ENCODE measurements around the gene ATP5PB.

ATP5PB gene

GRCh38 chr1:111475701-111476100, 26.4 kb downstream of the ATP5PB start:
- DNase-seq (ENCODE audit: extremely low spot score): no peak
- POLR2A ChIA-PET: no interaction called here
- TF ChIP-seq, protein P1, sequence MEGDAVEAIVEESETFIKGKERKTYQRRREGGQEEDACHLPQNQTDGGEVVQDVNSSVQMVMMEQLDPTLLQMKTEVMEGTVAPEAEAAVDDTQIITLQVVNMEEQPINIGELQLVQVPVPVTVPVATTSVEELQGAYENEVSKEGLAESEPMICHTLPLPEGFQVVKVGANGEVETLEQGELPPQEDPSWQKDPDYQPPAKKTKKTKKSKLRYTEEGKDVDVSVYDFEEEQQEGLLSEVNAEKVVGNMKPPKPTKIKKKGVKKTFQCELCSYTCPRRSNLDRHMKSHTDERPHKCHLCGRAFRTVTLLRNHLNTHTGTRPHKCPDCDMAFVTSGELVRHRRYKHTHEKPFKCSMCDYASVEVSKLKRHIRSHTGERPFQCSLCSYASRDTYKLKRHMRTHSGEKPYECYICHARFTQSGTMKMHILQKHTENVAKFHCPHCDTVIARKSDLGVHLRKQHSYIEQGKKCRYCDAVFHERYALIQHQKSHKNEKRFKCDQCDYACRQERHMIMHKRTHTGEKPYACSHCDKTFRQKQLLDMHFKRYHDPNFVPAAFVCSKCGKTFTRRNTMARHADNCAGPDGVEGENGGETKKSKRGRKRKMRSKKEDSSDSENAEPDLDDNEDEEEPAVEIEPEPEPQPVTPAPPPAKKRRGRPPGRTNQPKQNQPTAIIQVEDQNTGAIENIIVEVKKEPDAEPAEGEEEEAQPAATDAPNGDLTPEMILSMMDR (IDR thresholded peaks at IDR 0.05; ENCODE audit: control extremely low read depth, extremely low read depth, low read depth, missing control alignments): no peak
- CTCF ChIA-PET: interaction anchor here (0.7 to 9.7 kb wide), 8 partner anchors 10 to 294 kb away, joined by 3 to 75 read pairs (median 6); no protein-coding TSS in a partner anchor

- ChIA-PET POLR2A (no interaction called here), CTCF (interaction anchor here (0.7 to 9.7 kb wide), 11 partner anchors 9 to 293 kb away, joined by 3 to 75 read pairs (median 5); no protein-coding TSS in a partner anchor)
- TF ChIP-seq, protein P1 (IDR thresholded peaks at IDR 0.05; ENCODE audit: control extremely low read depth, extremely low read depth, low read depth, missing control alignments): no peak
- DNase-seq (ENCODE audit: extremely low spot score): no peak
Measured at GRCh38 chr1:111476214-111476613, 26.9 kb downstream of the ATP5PB start.

DNA sequence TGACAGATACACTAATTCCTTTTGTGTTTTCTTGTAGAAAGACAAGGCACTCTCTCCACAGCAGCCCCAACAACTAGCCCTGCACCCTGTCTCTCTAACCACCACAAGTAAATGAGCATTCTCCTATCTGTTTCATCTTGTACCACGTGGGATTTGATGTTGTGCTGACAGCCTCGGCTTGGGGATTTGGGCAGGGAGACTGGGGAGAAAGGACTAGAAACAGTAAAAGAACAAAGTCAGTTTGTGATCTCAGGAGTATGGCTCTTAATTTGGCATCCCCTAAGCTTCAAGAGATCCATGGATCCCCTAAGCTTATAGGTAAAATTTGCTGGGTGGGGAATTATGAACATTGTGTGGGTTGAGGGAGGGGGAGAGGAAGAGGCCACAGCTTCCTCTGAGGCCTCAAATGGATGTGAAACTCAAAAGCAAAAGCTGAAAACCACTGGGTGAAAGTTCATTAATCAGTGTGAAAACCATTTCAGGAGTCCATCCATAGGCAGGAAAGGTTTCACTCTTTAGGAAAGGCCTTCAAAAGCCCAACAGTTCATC, 27.6 kb downstream of the ATP5PB start:
- TF ChIP-seq, protein P1 (IDR thresholded peaks at IDR 0.05; ENCODE audit: control extremely low read depth, extremely low read depth, low read depth, missing control alignments): no peak
- DNase-seq (ENCODE audit: extremely low spot score): peak; percentile 48
- ChIA-PET CTCF (interaction anchor here (1.1 to 9.7 kb wide), 8 partner anchors 9 to 293 kb away, joined by 3 to 75 read pairs (median 5); no protein-coding TSS in a partner anchor), POLR2A (interaction anchor here (0.9 kb wide), 1 partner anchor 12 kb away, joined by 3 read pairs; no protein-coding TSS in a partner anchor)

- DNase-seq (ENCODE audit: extremely low spot score): no peak
- TF ChIP-seq, protein P1 (IDR thresholded peaks at IDR 0.05; ENCODE audit: control extremely low read depth, extremely low read depth, low read depth, missing control alignments): no peak
- ChIA-PET POLR2A (interaction anchor here (1.7 kb wide), 1 partner anchor 274 kb away, joined by 4 read pairs; the partner anchor contains the start of gene DDX20), CTCF (interaction anchor here (0.6 to 9.7 kb wide), 16 partner anchors 9 to 294 kb away, joined by 3 to 75 read pairs (median 6); partner anchors contain the start of genes ATP5PB and WDR77)
Measured at GRCh38 chr1:111480674-111481073, 31.4 kb downstream of the ATP5PB start.

GRCh38 chr1:111481387-111482221, 32.3 kb downstream of the ATP5PB start:
- CTCF ChIA-PET: interaction anchor here (0.6 to 9.7 kb wide), 40 partner anchors 9 to 310 kb away, joined by 3 to 75 read pairs (median 4); partner anchors contain the start of genes ADORA3, ATP5PB, DDX20 and INKA2
- TF ChIP-seq, protein P1 (IDR thresholded peaks at IDR 0.05; ENCODE audit: control extremely low read depth, extremely low read depth, low read depth, missing control alignments): peak; percentile 88
- POLR2A ChIA-PET: interaction anchor here (1.7 kb wide), 1 partner anchor 273 kb away, joined by 4 read pairs; the partner anchor contains the start of gene DDX20
- DNase-seq (ENCODE audit: extremely low spot score): peak; percentile 74

- ChIA-PET POLR2A (no interaction called here), CTCF (interaction anchor here (0.7 to 9.7 kb wide), 7 partner anchors 9 to 284 kb away, joined by 3 to 75 read pairs (median 27); partner anchors contain the start of genes C1orf162 and DDX20)
Measured at GRCh38 chr1:111483166-111483565, 33.9 kb downstream of the ATP5PB start.

More at GRCh38 chr1:111483166-111483565, 33.9 kb downstream of the ATP5PB start:
- DNase-seq (ENCODE audit: extremely low spot score): no peak
- TF ChIP-seq, protein P1 (IDR thresholded peaks at IDR 0.05; ENCODE audit: control extremely low read depth, extremely low read depth, low read depth, missing control alignments): no peak
